H1 (cell line): ENCODE measurements around the gene LPAR6. TPM values are rescaled to one million over a fixed set of nuclear protein-coding genes. Genes with fewer than 3 reads are reported as not detected.

Experiments used
- CTCF ChIA-PET: fragments of 300-600 bp; sonication (Branson Sonifier 250); formaldehyde crosslinking; loops from one replicate; lab custom pipeline; 2021; ENCODE audit not compliant: partially characterized antibody; lab: Charles Lee
- POLR2A ChIA-PET: fragments of 300-600 bp; sonication (Branson Sonifier 250); formaldehyde crosslinking; loops from one replicate; lab custom pipeline; 2021; ENCODE audit warnings: inconsistent platforms; ENCODE audit not compliant: partially characterized antibody; lab: Charles Lee
- DNase-seq, 2 experiments: peaks; one replicate each; pipeline versions ENCODE4 v3.0.0 to v3.0.0-alpha.2; 2010 to 2022; ENCODE audit warnings: low spot score in 2 of 2, low read depth in 1 of 2, mixed read lengths in 1 of 2
- FAIRE-seq: peaks from 2 replicates; lab custom pipeline; 2011; peaks lifted over from hg19 to GRCh38; lab: Jason Lieb, UNC
- H2AFZ ChIP-seq: 2 replicates; pipeline ENCODE4 v1.8.1; 2012; ENCODE audit warnings: low read length, inconsistent platforms
- H2AK5ac ChIP-seq: 2 replicates; pipeline ENCODE4 v1.6.1; 2013; ENCODE audit warnings: low read depth, low read length
- H2BK120ac ChIP-seq: replicated peaks from 2 replicates; pipeline ENCODE3; 2013; ENCODE audit warnings: low read depth, low read length, inconsistent platforms
- H2BK12ac ChIP-seq: 2 replicates; pipeline ENCODE4 v1.6.1; 2013; ENCODE audit warnings: low read depth, low read length
- H2BK15ac ChIP-seq: 2 replicates; pipeline ENCODE4 v1.6.1; 2013; ENCODE audit warnings: low read length
- H2BK20ac ChIP-seq: 2 replicates; pipeline ENCODE4 v1.6.1; 2013; ENCODE audit warnings: low read length
- H2BK5ac ChIP-seq: 2 replicates; pipeline ENCODE4 v1.6.1; 2013; ENCODE audit warnings: low read depth, low read length
- H3K14ac ChIP-seq: 2 replicates; pipeline ENCODE4 v1.6.1; 2013; ENCODE audit warnings: inconsistent platforms; ENCODE audit not compliant: insufficient read length
- H3K18ac ChIP-seq: 2 replicates; pipeline ENCODE4 v1.6.1; 2013; ENCODE audit warnings: low read length; ENCODE audit errors: extremely low read depth
- H3K23ac ChIP-seq: 2 replicates; pipeline ENCODE4 v1.6.1; 2013; ENCODE audit warnings: inconsistent platforms; ENCODE audit not compliant: insufficient read length
- H3K23me2 ChIP-seq: 2 replicates; pipeline ENCODE4 v1.6.1; 2013; ENCODE audit warnings: low read depth, low read length
- H3K27ac ChIP-seq: 2 replicates; pipeline ENCODE4 v1.6.1; 2011; ENCODE audit warnings: low read depth, low read length, inconsistent platforms
- H3K27me3 ChIP-seq, 4 experiments: replicated peaks in 1 of 4; 1 replicate in 1 of 4; 2 replicates in 3 of 4; pipeline versions ENCODE4 v1.6.1 to v1.8.1; 2011 to 2013; ENCODE audit warnings: low read length in 3 of 4, mild to moderate bottlenecking in 3 of 4, inconsistent platforms in 2 of 4, mixed read lengths in 2 of 4, moderate library complexity in 1 of 4; ENCODE audit not compliant: control insufficient read depth in 3 of 4, insufficient read depth in 3 of 4; ENCODE audit errors: extremely low read depth in 1 of 4
- H3K36me3 ChIP-seq, 4 experiments: 2 replicates each; pipeline versions ENCODE4 v1.6.1 to v1.8.1; 2011 to 2013; ENCODE audit warnings: mild to moderate bottlenecking in 4 of 4, low read length in 3 of 4, moderate library complexity in 2 of 4, control low read depth in 1 of 4, inconsistent platforms in 1 of 4; ENCODE audit not compliant: insufficient read depth in 4 of 4, control insufficient read depth in 2 of 4
- H3K4ac ChIP-seq: replicated peaks from 2 replicates; pipeline ENCODE3; 2013; ENCODE audit warnings: low read length, low read depth, mixed read lengths, inconsistent platforms; ENCODE audit not compliant: insufficient read length
- H3K4me1 ChIP-seq, 4 experiments: replicated peaks in 1 of 4; 1 replicate in 1 of 4; 2 replicates in 3 of 4; pipeline versions ENCODE4 v1.6.1 to v1.8.1; 2011 to 2013; ENCODE audit warnings: low read length in 3 of 4, inconsistent platforms in 2 of 4, mixed read lengths in 1 of 4; ENCODE audit not compliant: insufficient read depth in 4 of 4, control insufficient read depth in 3 of 4
- H3K4me2 ChIP-seq, 2 experiments: 2 replicates each; pipeline versions ENCODE4 v1.6.1 to v1.8.1; 2011 to 2013; ENCODE audit warnings: low read depth in 2 of 2, low read length in 2 of 2, control low read depth in 1 of 2, inconsistent platforms in 1 of 2, mild to moderate bottlenecking in 1 of 2; ENCODE audit not compliant: insufficient read depth in 1 of 2
- H3K4me3 ChIP-seq, 4 experiments: fragments of 200-600, 300-600 bp in 1 of 4; sonication (generic), shearing (Covaris generic), sonication (Bioruptor Twin) in 1 of 4; 2 replicates each; pipeline versions ENCODE4 v1.5.1 to v1.8.1; 2011 to 2016; ENCODE audit warnings: low read length in 4 of 4, low read depth in 3 of 4, control low read depth in 2 of 4, inconsistent platforms in 2 of 4, mild to moderate bottlenecking in 2 of 4, mixed read lengths in 1 of 4, moderate library complexity in 1 of 4; ENCODE audit not compliant: insufficient read depth in 2 of 4; ENCODE audit errors: extremely low read depth in 1 of 4
- H3K56ac ChIP-seq: replicated peaks from 2 replicates; pipeline ENCODE3; 2013; ENCODE audit warnings: low read depth, mild to moderate bottlenecking, mixed read lengths, low read length, inconsistent platforms; ENCODE audit not compliant: insufficient read length
- H3K79me1 ChIP-seq: 2 replicates; pipeline ENCODE4 v1.6.1; 2013; ENCODE audit warnings: low read depth, low read length, control low read depth
- H3K79me2 ChIP-seq, 2 experiments: 2 replicates each; pipeline versions ENCODE4 v1.6.1 to v1.8.1; 2012 to 2013; ENCODE audit warnings: low read length in 2 of 2, mild to moderate bottlenecking in 2 of 2, inconsistent platforms in 1 of 2; ENCODE audit not compliant: insufficient read depth in 2 of 2, control insufficient read depth in 1 of 2
- H3K9ac ChIP-seq, 4 experiments: replicated peaks in 1 of 4; 1 replicate in 1 of 4; 2 replicates in 3 of 4; pipeline versions ENCODE4 v1.6.1 to v1.8.1; 2011 to 2013; ENCODE audit warnings: low read depth in 3 of 4, low read length in 3 of 4, control low read depth in 2 of 4, mild to moderate bottlenecking in 2 of 4, moderate library complexity in 2 of 4, inconsistent platforms in 1 of 4; ENCODE audit errors: extremely low read depth in 1 of 4
- H3K9me3 ChIP-seq, 2 experiments: 2 replicates each; pipeline versions ENCODE4 v1.6.1 to v1.8.1; 2012 to 2013; ENCODE audit warnings: mild to moderate bottlenecking in 2 of 2, moderate library complexity in 2 of 2, control low read depth in 1 of 2, inconsistent platforms in 1 of 2, low read depth in 1 of 2, low read length in 1 of 2, mixed read lengths in 1 of 2; ENCODE audit not compliant: insufficient read depth in 2 of 2
- H4K20me1 ChIP-seq, 2 experiments: replicated peaks in 1 of 2; 2 replicates each; pipeline versions ENCODE3 to v1.8.1; 2011 to 2013; ENCODE audit warnings: inconsistent platforms in 2 of 2, low read length in 2 of 2, mild to moderate bottlenecking in 1 of 2; ENCODE audit not compliant: insufficient read depth in 2 of 2, control insufficient read depth in 1 of 2
- H4K5ac ChIP-seq: 2 replicates; pipeline ENCODE4 v1.6.1; 2013; ENCODE audit warnings: low read length, low read depth, mixed read lengths, inconsistent platforms; ENCODE audit not compliant: insufficient read length
- H4K8ac ChIP-seq: 2 replicates; pipeline ENCODE4 v1.8.0; 2013; ENCODE audit warnings: mild to moderate bottlenecking, moderate library complexity, low read length, inconsistent platforms; ENCODE audit not compliant: insufficient read depth; ENCODE audit errors: extremely low read depth
- H4K91ac ChIP-seq: replicated peaks from 2 replicates; pipeline ENCODE3; 2013; ENCODE audit warnings: low read length, mixed read lengths, inconsistent platforms; ENCODE audit not compliant: insufficient read length
- ASH2L ChIP-seq: fragments of 200-600, 300-600 bp; sonication (generic); IDR thresholded peaks from one replicate; pipeline ENCODE4 v1.7.1; 2017; ENCODE audit warnings: low read length
- BCL11A ChIP-seq, 2 experiments: IDR thresholded peaks; one replicate each; pipeline ENCODE4 v1.6.1; 2011; ENCODE audit warnings: low read depth in 2 of 2, low read length in 2 of 2, mild to moderate bottlenecking in 2 of 2
- BRCA1 ChIP-seq: IDR thresholded peaks from 2 replicates; pipeline ENCODE4 v1.6.1; 2012; ENCODE audit warnings: low read depth, low read length, improper control_type of control experiment
- CBX5 ChIP-seq: fragments of 300-800, 300-1000 bp; sonication (generic); IDR thresholded peaks from 2 replicates; pipeline ENCODE4 v1.7.1; 2016; ENCODE audit warnings: antibody characterized with exemption, low read length, low read depth
- CHD2 ChIP-seq: IDR thresholded peaks from 2 replicates; pipeline ENCODE4 v1.6.1; 2012; ENCODE audit warnings: low read length, improper control_type of control experiment
- GTF2F1 ChIP-seq: IDR thresholded peaks from 2 replicates; pipeline ENCODE4 v1.6.1; 2012; ENCODE audit warnings: low read depth, low read length, improper control_type of control experiment, borderline replicate concordance
- POLR2AphosphoS5 ChIP-seq: IDR thresholded peaks from 2 replicates; pipeline ENCODE4 v1.6.1; 2011; ENCODE audit warnings: low read depth, low read length
- POU5F1 ChIP-seq: IDR thresholded peaks from 2 replicates; pipeline ENCODE4 v1.6.1; 2011; ENCODE audit warnings: low read depth, mild to moderate bottlenecking, low read length, moderate library complexity
- RXRA ChIP-seq: IDR thresholded peaks from 2 replicates; pipeline ENCODE4 v1.6.1; 2011; ENCODE audit warnings: low read depth, mild to moderate bottlenecking, low read length, moderate library complexity; ENCODE audit not compliant: insufficient read depth
- SAP30 ChIP-seq: fragments of 300-600 bp; sonication (generic); IDR thresholded peaks from 2 replicates; pipeline ENCODE4 v1.7.1; 2012; ENCODE audit warnings: low read length, moderate library complexity, mild to moderate bottlenecking, inconsistent platforms; ENCODE audit not compliant: insufficient read depth, insufficient replicate concordance
- SIRT6 ChIP-seq: IDR thresholded peaks from one replicate; pipeline ENCODE4 v1.7.1; 2012; ENCODE audit warnings: low read length, inconsistent platforms
- SIX5 ChIP-seq: IDR thresholded peaks from 2 replicates; pipeline ENCODE4 v1.6.1; 2011; ENCODE audit warnings: mild to moderate bottlenecking, low read depth, low read length
- YY1 ChIP-seq: IDR thresholded peaks from 2 replicates; pipeline ENCODE4 v1.6.1; 2011; ENCODE audit warnings: low read depth, mild to moderate bottlenecking, low read length
- polyA plus RNA-seq, 7 experiments: library from polyadenylated mRNA; depleted of rRNA in 3 of 7; stranded (reverse) in 5 of 7; unstranded in 2 of 7; fragments of >200 nt in 5 of 7; fragments of 200-250 nt in 2 of 7; gene quantifications; 1 replicate in 5 of 7; 2 replicates in 1 of 7; 4 replicates in 1 of 7; pipeline versions ENCODE4 v1.2.1 to v1.2.3, GENCODE V29; 2011 to 2013; ENCODE audit warnings: missing spikeins in 2 of 7, mixed read lengths in 2 of 7
- total RNA-seq: library from RNA; stranded (reverse); fragmentation: NEBNext Ultra II Directional; extraction: Animal tissue kit (Norgen Biotek cat#: 25700); gene quantifications from 2 replicates; pipeline ENCODE4 v1.2.1, GENCODE V29; 2021
- TF ChIP-seq, protein P1 (sequence below): IDR thresholded peaks from 2 replicates; pipeline ENCODE4 v1.6.1; 2011; ENCODE audit warnings: low read length, improper control_type of control experiment

Gene LPAR6
- total and polyA plus RNA-seq, 2 of the 8 experiments (the other 6 are each of a cell fraction or from before 2014, with no cell fraction given): 0.50 to 0.97 TPM

GRCh38 chr13:48398450-48399095, 14.3 kb downstream of the LPAR6 start:
- Histone ChIP-seq H4K8ac (no peak overlapping the region), H4K91ac (no peak overlapping the region), H3K9ac (no peak overlapping the region), H3K4me3 (no peak overlapping the region), H3K14ac (no peak overlapping the region), H2BK12ac (no peak overlapping the region), H2BK5ac (no peak overlapping the region), H2BK120ac (no peak overlapping the region), H3K4me1 (no peaks in the 10 kb centered on the region), H3K9me3 (no peaks in the 10 kb centered on the region), H3K56ac (no peak overlapping the region), H3K79me2 (no peaks in the 10 kb centered on the region), H3K23me2 (no peaks in the 10 kb centered on the region), H3K4me2 (no peak overlapping the region), H3K36me3 (no peaks in the 10 kb centered on the region), H3K27ac (no peak overlapping the region), H2BK20ac (no peak overlapping the region), H4K20me1 (no peaks in the 10 kb centered on the region), H2BK15ac (no peak overlapping the region), H2AFZ (no peak overlapping the region), H2AK5ac (no peak overlapping the region), H3K18ac (no peak overlapping the region), H3K4ac (no peak overlapping the region), H3K79me1 (no peaks in the 10 kb centered on the region), H3K27me3 (no peaks in the 10 kb centered on the region), H3K23ac (no peak overlapping the region), H4K5ac (no peak overlapping the region)
- POLR2A ChIA-PET: interaction anchor here (1.9 kb wide), 1 partner anchor 9 kb away, joined by 4 read pairs; no protein-coding TSS in a partner anchor
- DNase-seq (no peak), FAIRE-seq (no peak)
- CTCF ChIA-PET: interaction anchor here (0.6 to 1.9 kb wide), 3 partner anchors 106 to 350 kb away, joined by 3 to 4 read pairs (median 3); no protein-coding TSS in a partner anchor
- no peak for TF ChIP-seq YY1
- TF ChIP-seq SIRT6: no peak
- no peak for TF ChIP-seq SIX5
- TF ChIP-seq SAP30: no peak
- TF ChIP-seq, protein P1, sequence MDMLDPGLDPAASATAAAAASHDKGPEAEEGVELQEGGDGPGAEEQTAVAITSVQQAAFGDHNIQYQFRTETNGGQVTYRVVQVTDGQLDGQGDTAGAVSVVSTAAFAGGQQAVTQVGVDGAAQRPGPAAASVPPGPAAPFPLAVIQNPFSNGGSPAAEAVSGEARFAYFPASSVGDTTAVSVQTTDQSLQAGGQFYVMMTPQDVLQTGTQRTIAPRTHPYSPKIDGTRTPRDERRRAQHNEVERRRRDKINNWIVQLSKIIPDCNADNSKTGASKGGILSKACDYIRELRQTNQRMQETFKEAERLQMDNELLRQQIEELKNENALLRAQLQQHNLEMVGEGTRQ: no peak
- TF ChIP-seq POU5F1: no peak
- TF ChIP-seq BRCA1: no peak
- TF ChIP-seq POLR2AphosphoS5: no peak
- no peak for TF ChIP-seq BCL11A (IDR thresholded peaks at IDR 0.05; ENCODE audit: low read depth in 2 of 2, low read length in 2 of 2)
- TF ChIP-seq CBX5: no peak
- TF ChIP-seq GTF2F1: no peak
- no peak for TF ChIP-seq RXRA
- no peak for TF ChIP-seq CHD2
- TF ChIP-seq ASH2L: no peak
